ENCODE results near the gene CD96.

CD96 gene

DNA sequence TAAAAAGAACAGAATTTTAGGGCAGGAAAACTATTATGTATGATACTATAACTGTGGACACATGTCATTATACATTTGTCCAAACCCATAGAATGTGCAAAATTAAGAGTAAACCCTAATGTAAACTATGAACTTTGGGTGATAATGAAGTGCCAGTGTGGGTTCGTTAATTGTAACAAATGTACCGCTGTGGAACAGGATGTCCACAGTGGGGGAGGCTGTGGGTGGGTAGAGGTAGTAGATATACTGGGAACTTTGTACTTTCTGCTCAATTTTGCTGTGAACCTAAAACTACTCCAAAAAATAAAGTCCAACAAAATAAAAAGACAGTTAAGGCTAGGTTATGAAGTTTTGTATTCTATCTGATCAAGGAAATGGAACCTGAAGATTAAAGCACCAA lies 24.8 kb downstream of the CD96 start:
- DNase-seq = no peak

DNA sequence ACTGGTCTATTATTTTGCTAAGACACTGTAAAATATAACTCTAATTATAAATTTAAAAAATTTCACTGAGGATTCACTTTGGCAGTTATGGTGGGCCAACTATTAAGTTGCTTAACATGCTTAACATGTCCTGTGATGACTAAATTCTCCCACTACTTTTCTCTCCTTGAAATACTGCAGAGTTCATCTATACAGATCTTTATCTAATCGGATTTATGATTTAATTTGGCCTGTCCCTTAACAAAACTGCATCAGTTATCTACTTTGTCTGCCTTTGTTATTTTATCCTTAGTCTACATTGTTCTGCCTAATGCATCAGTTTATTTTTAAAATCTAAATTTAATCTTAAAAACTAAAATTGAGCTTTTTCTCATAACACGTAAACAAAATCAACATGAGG lies 26.4 kb downstream of the CD96 start:
- no peak for DNase-seq

DNA sequence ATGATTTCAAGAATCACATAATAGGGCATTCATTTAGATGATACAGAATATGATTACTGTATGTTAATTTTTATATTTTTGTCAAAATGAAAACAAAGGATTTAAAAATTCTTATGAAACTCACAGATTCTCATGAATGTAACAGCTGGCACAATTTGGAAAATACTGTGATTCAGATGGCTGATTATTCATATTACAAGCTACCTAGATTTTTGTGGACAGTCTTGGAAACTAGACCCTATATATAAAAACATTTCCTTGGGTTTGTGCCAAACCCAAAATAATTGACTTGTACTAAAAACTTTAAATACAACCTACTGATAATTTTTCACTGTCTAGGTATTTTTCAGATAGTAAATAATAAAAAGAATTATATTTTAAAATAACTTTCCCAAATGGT lies 26.9 kb downstream of the CD96 start:
- DNase-seq = no peak

DNA sequence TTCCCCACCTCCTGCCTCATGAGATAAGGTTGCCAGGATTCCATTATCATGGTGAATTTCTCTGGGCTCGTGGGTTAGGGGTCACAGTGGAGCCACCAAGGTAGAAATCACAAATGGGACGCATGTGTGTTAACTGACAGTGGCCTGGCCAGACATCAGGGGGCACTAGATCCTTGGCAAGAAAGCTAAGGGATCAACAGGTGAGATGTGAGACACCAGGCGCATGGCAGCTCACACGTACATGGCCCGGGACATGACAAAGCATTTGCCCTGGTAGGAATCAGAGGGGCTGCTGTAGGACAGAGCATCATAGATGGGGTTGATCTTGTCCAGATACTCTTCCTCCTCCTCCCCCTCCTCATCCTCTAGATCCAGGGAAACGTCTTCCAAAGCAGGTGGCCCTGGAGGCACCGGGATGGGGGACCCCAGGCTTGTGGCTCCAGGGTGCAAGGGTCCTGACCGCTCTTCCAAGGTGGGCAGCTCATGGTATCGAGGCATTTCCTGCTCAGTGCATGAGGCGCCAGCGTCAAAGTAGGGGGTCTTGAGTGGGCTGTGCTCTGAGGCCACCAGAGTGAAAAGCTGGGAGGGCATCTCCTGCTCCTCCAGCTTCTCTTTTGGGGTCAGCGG lies 28.5 kb downstream of the CD96 start:
- DNase-seq = no peak

DNA sequence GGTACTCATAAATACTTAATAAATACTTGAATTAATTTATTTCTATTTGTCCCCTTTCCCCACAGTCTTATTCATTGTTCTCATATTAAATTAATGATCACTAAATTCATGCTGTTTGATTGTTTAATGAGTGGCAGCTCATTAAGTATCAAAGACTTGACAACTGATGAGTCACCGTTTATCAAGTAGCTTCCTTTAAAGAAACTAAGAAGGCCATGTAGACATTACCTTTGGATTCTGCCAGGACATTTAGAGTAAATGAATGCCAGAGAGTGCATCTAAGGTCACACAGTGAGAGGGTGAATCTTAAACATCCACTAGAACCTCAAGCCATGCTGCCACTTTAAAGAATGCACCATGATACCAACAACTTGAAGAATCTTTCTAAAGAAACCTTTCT lies 29.3 kb downstream of the CD96 start:
- no peak for DNase-seq

DNA sequence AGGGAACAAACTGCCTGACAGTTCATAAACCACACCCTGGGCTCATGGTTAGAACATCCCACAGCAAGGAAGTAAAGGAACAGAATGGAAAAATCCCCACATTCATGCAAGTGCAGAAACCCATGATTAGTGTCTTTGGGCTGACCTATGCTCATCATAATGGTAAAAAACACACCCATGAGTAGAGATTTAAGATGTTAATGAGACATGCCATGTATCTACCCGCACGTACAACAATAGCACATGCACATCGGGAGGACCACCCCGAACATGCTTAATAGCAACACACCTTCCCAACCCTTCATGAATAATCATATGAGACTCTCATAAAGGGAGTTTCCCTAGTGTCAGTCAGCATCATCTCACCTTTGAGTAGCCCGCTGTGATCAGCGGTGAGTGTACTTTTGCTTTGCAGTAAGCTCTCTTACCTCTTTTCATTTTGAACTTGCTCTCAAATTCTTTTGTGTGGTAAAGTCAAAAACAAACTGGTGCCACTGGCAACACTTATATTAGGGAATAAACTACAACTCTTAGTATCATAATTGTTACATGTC lies 30.0 kb downstream of the CD96 start:
- no peak for DNase-seq

DNA sequence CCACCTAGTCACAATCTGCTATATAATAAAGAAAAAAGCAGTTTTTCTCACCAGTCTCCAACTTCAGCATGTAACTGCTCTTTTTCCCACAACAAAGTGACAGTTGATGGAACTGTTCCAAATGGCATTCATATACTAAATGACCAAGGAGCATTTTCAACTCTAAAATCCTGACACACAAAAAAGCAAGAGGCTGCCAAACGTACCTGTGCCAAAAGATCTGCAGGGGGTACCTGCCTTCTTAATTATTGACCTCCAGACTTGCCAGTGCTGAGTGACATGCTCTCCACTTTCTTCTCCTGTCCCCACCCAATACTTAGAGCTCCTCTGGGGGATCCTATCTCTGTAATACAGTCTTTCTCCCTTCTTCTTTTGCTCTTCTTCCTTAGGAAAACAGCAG lies 35.1 kb downstream of the CD96 start:
- no peak for DNase-seq

DNA sequence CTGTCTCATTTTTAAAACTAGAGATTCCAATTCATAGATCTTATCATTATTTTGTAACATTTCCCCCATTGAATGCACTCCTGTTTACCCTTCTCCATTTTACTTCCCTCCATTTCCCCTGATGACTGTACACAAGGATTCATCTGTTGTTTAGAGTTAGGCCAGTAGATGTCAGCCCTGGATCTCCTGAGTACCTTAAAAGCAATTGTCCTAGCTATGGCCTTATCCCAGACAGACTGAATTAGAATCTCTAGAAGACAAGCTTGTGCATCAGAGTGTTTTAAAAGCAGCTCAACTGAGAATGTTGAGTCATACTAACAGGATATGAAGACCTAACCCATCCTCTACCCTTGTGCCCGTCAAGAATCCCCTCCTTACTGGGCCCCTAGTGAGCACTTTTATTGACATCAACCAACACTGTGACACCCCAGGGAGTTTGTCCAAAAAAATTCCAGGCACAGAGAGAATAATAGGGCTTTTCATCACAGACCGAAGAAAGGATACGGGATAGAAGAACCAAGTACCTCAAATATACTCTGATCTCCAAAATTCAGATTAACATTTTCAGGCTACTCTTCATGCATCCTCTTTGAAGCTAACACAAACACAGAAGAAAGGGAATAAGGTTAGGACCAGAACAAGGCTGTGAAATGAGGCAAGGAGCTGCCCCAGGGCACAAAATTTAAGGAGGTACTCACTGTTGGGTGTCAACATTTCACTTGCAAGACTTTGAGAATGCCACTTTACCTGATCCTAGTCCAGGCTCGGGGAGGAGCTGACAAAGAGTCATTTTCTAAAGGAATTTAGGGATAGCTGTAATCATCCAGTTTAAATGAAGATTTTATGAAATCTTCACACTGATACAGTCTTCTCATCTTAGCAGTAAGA lies 36.0 kb downstream of the CD96 start:
- no peak for DNase-seq

DNA sequence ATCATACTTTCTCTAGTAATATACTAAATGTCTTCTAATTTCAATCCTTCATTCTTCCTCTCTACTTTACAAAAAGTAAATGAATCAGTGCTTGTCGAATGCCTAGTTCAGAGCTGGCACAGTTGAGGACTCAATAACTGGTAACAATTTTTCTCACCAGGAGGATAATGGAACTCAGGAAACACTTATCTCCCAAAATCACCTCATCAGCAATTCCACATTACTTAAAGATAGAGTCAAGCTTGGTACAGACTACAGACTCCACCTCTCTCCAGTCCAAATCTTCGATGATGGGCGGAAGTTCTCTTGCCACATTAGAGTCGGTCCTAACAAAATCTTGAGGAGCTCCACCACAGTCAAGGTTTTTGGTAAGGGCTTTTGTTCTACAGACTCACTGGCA lies 36.9 kb downstream of the CD96 start:
- DNase-seq = no peak

DNA sequence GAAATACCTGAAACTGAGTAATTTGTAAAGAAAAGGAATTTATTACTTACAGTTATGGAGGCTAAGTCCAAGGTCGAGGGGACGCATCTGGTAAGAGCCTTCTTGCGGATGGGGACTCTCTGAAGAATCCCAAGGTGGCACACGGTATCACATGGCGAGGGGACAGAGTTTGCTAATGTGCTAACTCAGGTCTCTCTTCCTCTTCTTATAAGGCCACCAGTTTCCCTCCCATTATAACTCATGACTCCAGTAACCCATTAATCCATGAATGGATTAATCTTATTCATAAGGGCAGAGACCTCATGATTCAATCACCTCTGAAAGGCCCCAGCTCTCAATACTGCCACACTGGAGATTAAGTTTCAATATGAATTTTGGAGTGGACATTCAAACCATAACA lies 37.5 kb downstream of the CD96 start:
- DNase-seq = no peak

DNA sequence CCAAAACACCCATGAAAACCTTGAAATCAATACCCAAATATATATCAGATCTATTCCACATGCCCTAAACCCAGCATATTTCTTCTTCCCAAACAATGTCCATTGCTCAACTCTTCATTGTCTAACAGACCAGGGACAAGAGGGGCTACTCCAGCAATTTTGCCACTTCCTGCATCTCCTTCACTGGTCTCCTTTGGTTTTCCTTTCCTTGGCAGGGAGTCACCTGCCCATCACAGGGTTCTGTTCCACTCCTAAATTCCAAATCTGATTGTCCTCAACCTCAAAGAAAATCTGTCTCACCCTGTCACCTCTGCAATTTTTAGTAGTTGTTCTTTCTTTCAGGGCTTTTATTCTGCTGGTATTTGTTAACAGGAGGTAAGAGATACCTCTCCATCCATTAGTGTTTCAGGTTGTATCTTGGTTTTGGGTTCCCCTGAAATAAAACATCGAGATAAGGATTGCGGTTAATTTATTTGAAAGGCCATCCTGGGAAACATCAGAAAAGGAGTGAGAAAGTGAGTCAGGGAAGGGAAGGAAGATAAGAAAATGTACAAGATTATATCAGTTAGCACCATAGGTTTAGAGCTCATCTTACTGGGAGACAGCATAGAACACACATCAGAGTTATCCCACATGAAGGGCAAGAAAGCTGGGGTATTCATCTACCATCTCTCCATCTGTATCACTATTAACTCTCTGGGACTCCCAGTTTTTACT lies 39.6 kb downstream of the CD96 start:
- DNase-seq = no peak

DNA sequence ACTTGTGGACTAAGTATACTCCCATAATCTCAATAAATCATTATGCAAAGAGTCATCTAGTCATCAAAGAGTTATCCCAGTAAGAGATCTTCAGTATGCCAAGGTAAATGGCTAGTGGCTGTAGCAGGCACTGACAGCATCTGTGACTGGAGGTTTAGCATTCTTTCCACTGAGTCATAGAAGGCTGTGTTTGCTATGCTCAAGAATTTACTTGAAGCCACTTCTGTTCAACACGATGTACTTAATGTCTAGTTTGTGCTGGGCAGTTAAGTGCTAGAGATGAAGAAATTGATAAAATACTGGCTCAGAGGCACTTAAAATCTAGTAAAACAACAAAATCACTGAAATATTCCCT lies 40.1 kb downstream of the CD96 start:
- DNase-seq = no peak

DNA sequence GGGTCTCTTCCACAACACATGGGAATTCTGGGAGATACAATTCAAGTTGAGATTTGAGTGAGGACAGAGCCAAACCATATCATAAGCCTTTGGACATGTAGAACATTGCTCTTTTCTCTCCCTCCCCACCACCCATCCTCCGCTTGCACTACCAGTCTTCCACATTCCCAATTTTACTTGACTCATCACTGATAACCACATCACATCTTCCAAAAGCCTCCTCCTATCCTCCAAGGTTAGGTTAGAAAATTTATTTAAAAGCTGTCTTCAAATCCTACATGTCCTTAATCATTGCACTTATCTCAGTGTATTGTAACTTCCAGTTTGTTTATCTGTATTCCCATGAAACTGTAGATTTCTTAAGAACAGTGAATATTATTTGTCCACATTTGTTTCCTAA lies 42.7 kb downstream of the CD96 start:
- no peak for DNase-seq

DNA sequence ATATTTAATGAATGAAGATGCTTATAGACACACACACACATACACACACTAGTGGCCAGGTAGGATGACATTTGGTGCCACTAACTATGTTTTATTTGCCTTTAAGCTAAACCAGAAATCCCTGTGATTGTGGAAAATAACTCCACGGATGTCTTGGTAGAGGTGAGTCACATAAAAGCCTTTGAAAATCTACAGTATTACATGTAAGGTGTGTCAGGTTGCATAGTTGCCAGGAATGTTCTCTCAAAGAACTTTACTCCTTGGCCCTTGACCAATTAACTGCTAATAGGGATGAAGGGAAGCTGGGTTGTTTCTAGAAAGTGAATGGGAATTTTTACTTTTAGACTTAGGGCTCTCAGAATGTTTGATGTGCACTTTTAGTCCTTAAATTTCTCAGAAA lies 43.2 kb downstream of the CD96 start:
- DNase-seq = no peak

DNA sequence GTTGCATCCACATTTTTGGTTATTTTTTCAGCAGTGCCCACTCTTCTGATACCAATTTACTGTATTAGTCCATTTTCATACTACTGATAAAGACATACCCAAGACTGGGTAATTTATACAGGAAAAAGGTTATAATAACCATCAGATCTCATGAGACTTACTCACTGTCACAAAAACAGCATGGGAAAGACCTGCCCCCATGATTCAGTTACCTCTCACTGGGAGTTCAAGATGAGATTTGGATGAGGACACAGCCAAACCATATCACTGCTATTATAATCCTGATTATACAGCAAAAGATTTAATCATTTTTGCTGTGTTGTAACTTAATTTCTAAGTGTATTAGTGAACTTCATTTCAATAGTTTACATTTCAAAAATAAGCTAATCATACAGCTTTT lies 46.5 kb downstream of the CD96 start:
- DNase-seq = no peak

DNA sequence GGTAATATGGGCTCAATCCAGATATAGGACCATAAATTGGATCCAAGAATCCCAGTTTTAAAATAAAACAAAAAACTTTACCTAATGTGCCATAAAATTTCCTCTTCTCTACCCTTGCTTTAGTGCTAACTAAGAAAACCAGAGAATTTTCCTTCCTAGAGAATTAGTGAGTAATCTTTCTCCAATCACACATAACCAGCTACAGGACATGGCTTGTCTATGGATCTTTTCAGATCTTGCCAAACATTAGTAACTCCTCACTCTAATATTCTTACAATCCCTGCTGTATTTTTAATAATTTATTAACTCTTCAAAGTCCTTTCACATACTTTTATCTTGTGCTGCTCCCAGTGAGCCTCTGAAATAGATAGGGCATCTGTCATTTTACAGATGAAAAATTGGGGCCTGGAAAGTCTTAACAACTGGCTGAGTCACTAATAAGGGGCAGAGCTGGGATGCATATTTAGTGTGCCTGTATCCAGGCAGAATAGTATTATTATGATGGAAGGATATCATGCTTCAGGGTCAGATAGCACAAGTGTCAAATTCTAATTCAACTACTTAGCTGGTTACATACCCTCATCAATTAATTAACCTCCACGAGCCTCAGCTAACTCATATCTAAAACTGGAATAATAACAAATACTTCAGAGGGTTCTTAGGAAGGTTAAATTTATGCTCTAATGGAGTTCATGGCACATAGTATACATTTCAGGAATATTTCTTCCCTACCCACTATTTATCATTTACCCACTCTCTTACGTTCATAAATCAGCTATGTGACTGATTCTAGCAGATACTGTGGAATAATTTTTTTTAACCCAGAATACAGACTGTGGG lies 47.5 kb downstream of the CD96 start:
- DNase-seq = no peak

DNA sequence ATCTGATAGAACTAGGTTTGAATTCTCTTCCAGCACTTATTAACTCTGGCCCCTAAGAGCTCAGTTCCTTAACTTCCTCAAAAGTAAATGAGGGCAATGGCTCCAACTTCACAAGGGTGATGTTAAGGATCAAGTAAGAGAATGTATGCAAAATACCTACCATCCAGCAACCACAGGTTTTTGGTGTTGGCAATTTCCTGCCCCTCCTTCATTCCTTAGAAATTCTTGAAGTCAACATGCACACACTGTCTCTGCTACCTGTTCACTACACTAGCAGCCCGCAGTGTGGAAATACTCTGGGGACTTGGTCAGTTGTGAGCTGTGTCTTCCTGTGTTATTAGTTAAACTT lies 48.1 kb downstream of the CD96 start:
- DNase-seq = no peak

DNA sequence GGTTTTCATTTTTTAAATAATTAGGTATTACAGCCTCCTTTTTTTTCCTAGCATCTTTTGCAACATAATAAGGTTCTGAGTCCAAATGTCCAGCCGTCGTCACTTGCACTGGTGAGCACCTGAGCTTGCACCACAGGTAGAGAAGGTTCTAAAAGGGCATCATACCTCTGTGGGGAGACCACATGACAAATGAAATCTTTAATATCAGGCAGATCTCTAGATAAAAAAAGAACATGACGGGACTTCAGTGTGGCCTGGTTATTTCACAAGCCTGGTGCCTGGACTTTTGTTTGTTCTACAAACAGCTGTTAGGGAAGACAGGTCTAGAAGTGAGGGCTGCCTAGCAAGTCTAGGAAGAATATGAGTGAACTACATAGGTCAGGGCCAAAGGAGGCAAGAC lies 49.6 kb downstream of the CD96 start:
- no peak for DNase-seq

DNA sequence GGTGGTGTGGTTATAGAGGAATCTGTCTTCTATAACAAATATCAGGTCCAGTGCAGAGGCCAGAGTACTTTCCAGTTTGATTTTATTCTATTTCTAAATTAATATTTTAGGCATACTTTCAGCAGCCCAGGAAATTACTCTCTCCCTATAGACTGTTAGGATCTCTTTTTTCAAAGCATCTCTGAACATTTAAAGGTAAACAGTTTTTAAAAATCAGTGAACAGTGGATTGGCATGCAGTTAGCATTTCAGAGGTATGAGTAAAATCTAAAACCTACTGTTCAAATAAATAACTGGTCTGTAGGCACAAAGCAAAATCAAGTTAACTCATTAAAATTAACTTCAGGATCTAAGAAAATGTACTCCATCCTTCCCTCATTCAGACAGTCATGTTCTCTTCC lies 50.1 kb downstream of the CD96 start:
- DNase-seq = no peak

DNA sequence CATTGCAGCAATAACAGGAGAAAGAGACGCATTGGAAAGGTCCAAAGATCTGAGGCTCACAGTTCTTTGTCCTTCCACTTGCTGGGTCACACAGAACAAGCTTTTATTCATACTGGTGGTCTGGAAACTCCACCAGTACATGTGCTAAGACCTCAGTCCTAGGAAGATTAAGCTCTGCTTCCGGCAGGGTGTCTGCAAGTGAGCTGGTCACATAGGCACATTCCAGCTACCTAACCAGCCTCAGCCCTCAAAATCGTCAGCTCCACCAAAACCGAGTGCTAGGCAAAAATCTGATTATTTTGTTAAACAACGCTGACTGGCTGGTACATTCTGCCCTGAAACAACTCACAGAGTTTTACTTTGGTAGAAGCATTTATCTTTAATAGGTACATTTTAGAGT lies 50.9 kb downstream of the CD96 start:
- DNase-seq = no peak

DNA sequence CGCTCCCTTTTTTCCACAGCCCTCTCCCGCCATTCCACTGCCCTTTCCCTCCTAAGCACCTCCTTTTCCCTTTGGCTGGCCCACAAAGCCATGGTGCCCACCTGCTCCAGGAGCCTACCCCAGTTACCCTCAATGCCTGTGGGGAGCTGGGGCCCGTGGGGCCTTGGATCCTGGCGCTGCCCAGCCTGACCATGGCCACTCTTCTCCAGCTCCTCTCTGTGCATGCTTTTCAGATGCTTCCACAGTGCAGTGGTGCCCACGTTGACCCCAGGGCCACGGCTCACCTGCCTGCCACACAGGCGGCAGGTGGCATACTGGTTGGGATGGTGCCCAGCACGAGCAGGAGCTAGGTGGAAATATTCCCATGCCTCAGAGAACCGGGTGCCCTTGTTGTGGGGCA lies 51.7 kb downstream of the CD96 start:
- DNase-seq = no peak

DNA sequence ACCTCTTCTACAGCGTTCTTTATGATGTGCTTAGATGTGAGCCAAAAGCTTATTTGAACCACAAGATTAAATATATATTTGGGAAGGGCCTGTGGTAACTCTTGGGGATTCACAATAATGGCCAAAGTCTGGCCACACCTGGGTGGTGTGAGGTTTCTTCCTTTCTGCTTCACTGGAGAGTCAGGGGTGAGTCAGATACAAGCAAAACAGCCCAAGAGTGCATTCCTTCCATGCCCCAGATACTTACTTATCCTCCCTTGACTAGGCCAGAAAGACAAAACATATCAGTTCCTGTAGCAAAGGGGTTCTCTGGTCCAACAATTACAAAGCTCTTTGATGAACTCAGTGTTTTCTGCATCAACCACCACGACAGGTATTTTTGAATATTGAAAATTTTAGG lies 52.2 kb downstream of the CD96 start:
- DNase-seq = no peak

DNA sequence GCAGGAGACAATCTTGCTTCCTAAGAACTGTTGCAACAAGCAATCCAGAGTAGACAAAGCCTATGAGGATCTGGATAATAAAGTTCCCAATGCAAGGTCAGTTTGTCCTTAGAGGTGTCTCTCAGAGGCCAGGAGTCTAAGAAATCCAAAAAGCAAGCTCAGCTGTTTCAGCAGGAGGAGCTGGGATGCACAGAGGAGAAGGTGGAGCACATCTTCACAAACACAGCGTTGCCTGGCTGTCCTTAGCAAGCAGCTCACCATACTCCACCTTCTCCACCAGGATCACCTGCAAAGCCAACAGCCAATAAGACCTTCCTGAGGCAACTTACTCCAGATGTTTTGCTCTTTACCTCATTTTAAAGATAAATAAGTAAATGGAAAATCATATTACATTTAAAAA lies 52.8 kb downstream of the CD96 start:
- DNase-seq = no peak
